PC-9 (cell line): ENCODE data around the gene MVD.

Source experiments
- CTCF ChIP-seq: fragments of 200-600 bp; sonication (generic); conservative IDR thresholded peaks from 2 replicates; pipeline ENCODE4 v1.6.1; 2017; ENCODE audit warnings: mixed run types, antibody characterized with exemption, mild to moderate bottlenecking, moderate library complexity
- EZH2 ChIP-seq: fragments of 200-600 bp; sonication (generic); IDR thresholded peaks from 2 replicates; pipeline ENCODE4 v1.8.0; 2017; ENCODE audit warnings: antibody characterized with exemption, low read depth

GRCh38 chr16:88655053-88655732, 7.7 kb downstream of the MVD start:
- TF ChIP-seq CTCF = no peak
- TF ChIP-seq EZH2 = no peak
